ENCODE results near the gene PHC2. TPM values are rescaled to one million over a fixed set of nuclear protein-coding genes. Genes with fewer than 3 reads are reported as not detected.

PHC2 gene
- polyA plus RNA-seq, 1 donor (not counting 4 experiments of a cell fraction or from before 2014, with no cell fraction given) = 51.7 TPM

- H2AFZ ChIP-seq (ENCODE audit: control insufficient read depth, low read length) = no peak overlapping the region
- DNase-seq (ENCODE audit: low read depth, low spot score) (no peak), FAIRE-seq (no peak)
- peaks cover 18% of the 10 kb centered on the region for H4K20me1 ChIP-seq (ENCODE audit: control insufficient read depth, extremely low read depth, insufficient read depth, low read length)
- H3K4me3 ChIP-seq (ENCODE audit: control insufficient read depth in 2 of 3, extremely low read depth in 1 of 3, insufficient read depth in 2 of 3, low read depth in 1 of 3, low read length in 3 of 3) = peak overlapping the region; percentile 69 to 82 (median 79)
- H3K4me1 ChIP-seq (ENCODE audit: control insufficient read depth, extremely low read depth, insufficient read depth, low read length) = peaks cover 64% of the 10 kb centered on the region
- peaks cover 15 to 32% of the 10 kb centered on the region in 2 experiments for H3K36me3 ChIP-seq (ENCODE audit: control insufficient read depth in 2 of 2, extremely low read depth in 1 of 2, insufficient read depth in 2 of 2, low read length in 2 of 2)
- dilution Hi-C loops (cut with MboI; ENCODE audit: extremely low pct_ligation_motif_present, low sequenced_read_pairs) = no loop called here
- peaks cover 3% of the 10 kb centered on the region for H3K9me1 ChIP-seq (ENCODE audit: control insufficient read depth, extremely low read depth, insufficient read depth, low read length)
- peaks cover 81% of the 10 kb centered on the region for H3K79me2 ChIP-seq (ENCODE audit: control insufficient read depth, insufficient read depth, low read length)
- peak overlapping the region; percentile 69 for H3K9ac ChIP-seq (ENCODE audit: control insufficient read depth, extremely low read depth, insufficient read depth, low read length)
- no peak for TF ChIP-seq EZH2 (IDR thresholded peaks at IDR 0.05; ENCODE audit: low read length)
- TF ChIP-seq CTCF (optimal IDR thresholded peaks at IDR 0.05 in 1 of 3, IDR thresholded peaks at IDR 0.05 in 1 of 3, conservative IDR thresholded peaks at IDR 0.05 in 1 of 3; ENCODE audit: extremely low read depth in 1 of 3, insufficient read depth in 2 of 3, low read length in 3 of 3) = no peak
- peak overlapping the region; percentile 69 for H3K27ac ChIP-seq (ENCODE audit: control insufficient read depth, insufficient read depth, low read length)
- peak overlapping the region; percentile 90 for H3K4me2 ChIP-seq (ENCODE audit: control insufficient read depth, extremely low read depth, insufficient read depth, low read depth, low read length)
- no peaks in the 10 kb centered on the region for H3K9me3 ChIP-seq (ENCODE audit: control insufficient read depth, low read depth, low read length)
- no peaks in the 10 kb centered on the region for H3K27me3 ChIP-seq (ENCODE audit: control insufficient read depth, extremely low read depth, insufficient read depth, low read length)
Measured at GRCh38 chr1:33346533-33346926, 84.4 kb downstream of the PHC2 start.

GRCh38 chr1:33344896-33345560, 85.9 kb downstream of the PHC2 start:
- no peak overlapping the region for H3K9ac ChIP-seq (ENCODE audit: control insufficient read depth, extremely low read depth, insufficient read depth, low read length)
- H3K4me3 ChIP-seq (ENCODE audit: control insufficient read depth in 2 of 3, extremely low read depth in 1 of 3, insufficient read depth in 2 of 3, low read depth in 1 of 3, low read length in 3 of 3) = peak overlapping the region in 1 of 3 experiments; percentile 69
- H2AFZ ChIP-seq (ENCODE audit: control insufficient read depth, low read length) = no peak overlapping the region
- H3K79me2 ChIP-seq (ENCODE audit: control insufficient read depth, insufficient read depth, low read length) = peaks cover 94% of the 10 kb centered on the region
- peak overlapping the region; percentile 90 for H3K4me2 ChIP-seq (ENCODE audit: control insufficient read depth, extremely low read depth, insufficient read depth, low read depth, low read length)
- H3K27ac ChIP-seq (ENCODE audit: control insufficient read depth, insufficient read depth, low read length) = peak overlapping the region; percentile 69
- dilution Hi-C loops (cut with MboI; ENCODE audit: extremely low pct_ligation_motif_present, low sequenced_read_pairs) = no loop called here
- peaks cover 10% of the 10 kb centered on the region for H3K9me1 ChIP-seq (ENCODE audit: control insufficient read depth, extremely low read depth, insufficient read depth, low read length)
- FAIRE-seq = no peak
- no peak for TF ChIP-seq CTCF (optimal IDR thresholded peaks at IDR 0.05 in 1 of 3, IDR thresholded peaks at IDR 0.05 in 1 of 3, conservative IDR thresholded peaks at IDR 0.05 in 1 of 3; ENCODE audit: extremely low read depth in 1 of 3, insufficient read depth in 2 of 3, low read length in 3 of 3)
- TF ChIP-seq EZH2 (IDR thresholded peaks at IDR 0.05; ENCODE audit: low read length) = no peak
- H3K36me3 ChIP-seq (ENCODE audit: control insufficient read depth in 2 of 2, extremely low read depth in 1 of 2, insufficient read depth in 2 of 2, low read length in 2 of 2) = peaks cover 18 to 43% of the 10 kb centered on the region in 2 experiments
- H3K9me3 ChIP-seq (ENCODE audit: control insufficient read depth, low read depth, low read length) = no peaks in the 10 kb centered on the region
- H4K20me1 ChIP-seq (ENCODE audit: control insufficient read depth, extremely low read depth, insufficient read depth, low read length) = peaks cover 31% of the 10 kb centered on the region
- DNase-seq (ENCODE audit: low read depth, low spot score) = no peak
- peaks cover 72% of the 10 kb centered on the region for H3K4me1 ChIP-seq (ENCODE audit: control insufficient read depth, extremely low read depth, insufficient read depth, low read length)
- no peaks in the 10 kb centered on the region for H3K27me3 ChIP-seq (ENCODE audit: control insufficient read depth, extremely low read depth, insufficient read depth, low read length)
